Neutrophil (primary cell): ENCODE results near the gene LDB2.

Source experiments
- H3K27ac ChIP-seq: fragments of 200-600 bp; sonication (generic); 2 replicates; pipeline ENCODE4 v1.5.1; 2016; ENCODE audit warnings: mild to moderate bottlenecking, moderate library complexity
- H3K27me3 ChIP-seq: fragments of 200-600 bp; sonication (generic); 2 replicates; pipeline ENCODE4 v1.6.0; 2016; ENCODE audit warnings: mild to moderate bottlenecking
- H3K36me3 ChIP-seq: fragments of 200-600 bp; sonication (generic); 2 replicates; pipeline ENCODE4 v1.5.1; 2017
- H3K4me1 ChIP-seq, 2 experiments: fragments of 200-600 bp in 1 of 2; sonication (generic) in 1 of 2; 1 replicate in 1 of 2; 2 replicates in 1 of 2; pipeline versions ENCODE4 v1.5.1 to v1.6.1; 2013 to 2016; ENCODE audit warnings: low read depth in 1 of 2, low read length in 1 of 2, mild to moderate bottlenecking in 1 of 2, moderate library complexity in 1 of 2; ENCODE audit not compliant: control insufficient read depth in 1 of 2, insufficient read depth in 1 of 2
- H3K4me3 ChIP-seq, 2 experiments: fragments of 200-600 bp in 1 of 2; sonication (generic) in 1 of 2; 1 replicate in 1 of 2; 2 replicates in 1 of 2; pipeline ENCODE4 v1.5.1; 2013 to 2016; ENCODE audit warnings: low read depth in 1 of 2, low read length in 1 of 2, mild to moderate bottlenecking in 1 of 2, moderate library complexity in 1 of 2
- H3K9me3 ChIP-seq: fragments of 200-600 bp; sonication (generic); 2 replicates; pipeline ENCODE4 v1.5.1; 2016
- TF ChIP-seq, protein P1 (sequence below): fragments of 200-600 bp; sonication (generic); IDR thresholded peaks from 2 replicates; pipeline ENCODE4 v1.5.1; 2016; ENCODE audit warnings: antibody characterized with exemption

The LDB2 gene

DNA sequence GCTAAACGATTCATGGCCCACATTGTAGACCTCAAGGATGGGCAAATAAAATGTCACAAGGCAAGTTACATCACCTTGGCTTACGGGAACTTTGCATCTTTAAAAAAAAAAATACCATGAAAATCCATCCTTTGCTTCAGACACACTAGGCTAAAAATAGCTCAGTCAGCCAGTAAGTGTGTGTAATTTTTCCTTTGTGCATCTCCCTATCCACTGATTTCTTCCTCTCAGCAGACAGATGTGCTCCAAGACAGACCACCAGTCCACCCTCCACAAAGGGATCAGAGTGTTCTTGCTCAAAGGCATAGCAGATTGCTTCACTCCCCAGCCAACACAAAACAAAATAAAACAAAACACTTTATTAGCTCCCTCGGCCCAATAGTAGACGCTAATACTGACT, 14.6 kb downstream of the LDB2 start:
- H3K27me3 ChIP-seq, result no peaks in the 10 kb centered on the region
- no peak overlapping the region for H3K4me3 ChIP-seq
- H3K4me1 ChIP-seq, result no peaks in the 10 kb centered on the region
- no peaks in the 10 kb centered on the region for H3K36me3 ChIP-seq
- H3K27ac ChIP-seq, result no peak overlapping the region
- no peaks in the 10 kb centered on the region for H3K9me3 ChIP-seq
- TF ChIP-seq, protein P1, sequence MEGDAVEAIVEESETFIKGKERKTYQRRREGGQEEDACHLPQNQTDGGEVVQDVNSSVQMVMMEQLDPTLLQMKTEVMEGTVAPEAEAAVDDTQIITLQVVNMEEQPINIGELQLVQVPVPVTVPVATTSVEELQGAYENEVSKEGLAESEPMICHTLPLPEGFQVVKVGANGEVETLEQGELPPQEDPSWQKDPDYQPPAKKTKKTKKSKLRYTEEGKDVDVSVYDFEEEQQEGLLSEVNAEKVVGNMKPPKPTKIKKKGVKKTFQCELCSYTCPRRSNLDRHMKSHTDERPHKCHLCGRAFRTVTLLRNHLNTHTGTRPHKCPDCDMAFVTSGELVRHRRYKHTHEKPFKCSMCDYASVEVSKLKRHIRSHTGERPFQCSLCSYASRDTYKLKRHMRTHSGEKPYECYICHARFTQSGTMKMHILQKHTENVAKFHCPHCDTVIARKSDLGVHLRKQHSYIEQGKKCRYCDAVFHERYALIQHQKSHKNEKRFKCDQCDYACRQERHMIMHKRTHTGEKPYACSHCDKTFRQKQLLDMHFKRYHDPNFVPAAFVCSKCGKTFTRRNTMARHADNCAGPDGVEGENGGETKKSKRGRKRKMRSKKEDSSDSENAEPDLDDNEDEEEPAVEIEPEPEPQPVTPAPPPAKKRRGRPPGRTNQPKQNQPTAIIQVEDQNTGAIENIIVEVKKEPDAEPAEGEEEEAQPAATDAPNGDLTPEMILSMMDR, result no peak

DNA sequence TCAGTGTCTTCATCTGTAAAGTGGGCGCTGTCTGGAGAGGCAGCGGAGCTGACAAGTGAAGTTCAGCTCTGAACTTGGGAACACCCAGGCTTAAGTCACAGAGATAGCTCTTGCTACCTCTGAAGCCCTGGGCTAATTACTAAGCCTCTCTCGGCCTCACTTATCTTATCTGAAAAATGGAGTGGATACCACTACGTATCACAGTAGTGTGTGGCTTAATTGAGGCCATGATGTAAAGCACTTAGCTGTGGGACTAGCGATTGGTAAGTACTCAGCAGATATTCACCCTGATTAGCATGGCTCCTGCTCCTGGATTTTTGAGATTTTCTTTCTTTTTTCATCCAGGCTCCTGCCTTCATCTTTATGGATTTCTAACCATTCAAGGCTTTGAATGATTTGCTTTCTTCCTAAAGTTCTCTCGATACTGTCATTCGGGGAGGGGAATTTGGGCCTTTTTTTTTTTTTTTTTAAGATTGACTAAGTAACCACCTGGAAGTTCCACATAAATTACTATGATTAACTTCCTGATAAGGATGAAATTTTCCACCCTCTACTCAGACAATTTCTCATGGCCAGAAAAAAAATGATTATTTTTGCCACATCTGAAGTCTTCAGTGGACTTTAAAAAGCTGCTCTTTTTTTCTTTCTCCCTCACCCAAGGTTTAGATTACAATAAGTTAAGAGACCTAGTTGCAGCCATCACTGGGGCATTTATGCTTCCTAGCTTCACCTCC, 17.1 kb downstream of the LDB2 start:
- Histone ChIP-seq H3K27ac (no peak overlapping the region), H3K27me3 (no peaks in the 10 kb centered on the region), H3K4me1 (no peaks in the 10 kb centered on the region), H3K9me3 (no peaks in the 10 kb centered on the region), H3K4me3 (no peak overlapping the region), H3K36me3 (no peaks in the 10 kb centered on the region)
- TF ChIP-seq, protein P1, result no peak

DNA sequence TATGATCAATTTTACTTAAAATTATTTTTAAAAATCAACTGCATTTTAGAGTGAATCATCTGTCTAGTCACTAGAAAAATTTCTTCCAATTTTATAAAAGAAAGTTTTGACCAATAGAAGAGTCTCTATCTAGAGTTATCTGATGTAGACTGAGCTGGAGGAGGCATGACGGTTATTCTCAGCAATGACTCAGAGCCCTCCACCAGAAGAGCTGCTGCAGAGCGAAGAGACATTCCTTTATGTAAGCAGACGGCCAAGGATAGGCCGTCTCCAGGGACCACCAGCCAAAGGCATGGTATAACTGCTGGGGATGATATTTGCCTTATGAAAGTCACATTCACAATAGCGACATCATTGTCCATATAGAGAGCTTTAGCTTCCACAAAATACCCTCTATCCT, 23.0 kb downstream of the LDB2 start:
- Histone ChIP-seq H3K27me3 (no peaks in the 10 kb centered on the region), H3K4me3 (no peak overlapping the region), H3K9me3 (no peaks in the 10 kb centered on the region), H3K4me1 (no peaks in the 10 kb centered on the region), H3K27ac (no peak overlapping the region), H3K36me3 (no peaks in the 10 kb centered on the region)
- TF ChIP-seq, protein P1, result no peak

DNA sequence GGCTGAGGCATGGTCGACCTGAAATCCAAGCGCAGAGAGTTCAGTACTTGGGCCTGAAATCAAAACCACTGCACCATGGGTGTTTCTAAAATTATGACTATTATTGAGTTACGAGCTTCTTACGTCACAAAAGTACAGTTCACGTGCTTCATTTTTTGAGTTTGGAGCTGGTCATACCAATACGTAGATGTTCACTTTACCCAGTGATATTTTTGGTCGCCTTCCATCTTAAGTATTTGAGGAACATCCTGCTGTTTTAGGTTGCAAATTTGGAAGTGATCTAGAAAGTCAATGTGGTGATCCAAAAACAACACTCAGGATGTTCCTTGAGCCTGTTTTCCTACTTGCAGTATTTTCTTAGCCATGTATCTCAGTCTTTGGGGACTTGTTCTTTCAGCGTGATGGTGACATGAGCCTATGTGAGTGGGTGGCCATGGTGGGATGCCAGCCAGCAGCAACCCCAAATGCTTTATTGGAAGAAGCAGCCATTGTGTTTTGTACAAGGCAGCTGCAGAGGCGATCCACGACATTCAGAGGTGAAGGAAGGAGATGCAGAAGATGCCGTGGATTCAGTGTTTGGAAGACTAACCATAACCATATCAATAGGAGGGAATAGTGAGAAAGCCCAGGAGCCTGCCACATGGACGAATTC, 28.7 kb downstream of the LDB2 start:
- H3K27me3 ChIP-seq, result no peaks in the 10 kb centered on the region
- H3K9me3 ChIP-seq, result no peaks in the 10 kb centered on the region
- no peaks in the 10 kb centered on the region for H3K36me3 ChIP-seq
- TF ChIP-seq, protein P1, result no peak
- H3K4me3 ChIP-seq, result no peak overlapping the region
- no peaks in the 10 kb centered on the region for H3K4me1 ChIP-seq
- no peak overlapping the region for H3K27ac ChIP-seq

DNA sequence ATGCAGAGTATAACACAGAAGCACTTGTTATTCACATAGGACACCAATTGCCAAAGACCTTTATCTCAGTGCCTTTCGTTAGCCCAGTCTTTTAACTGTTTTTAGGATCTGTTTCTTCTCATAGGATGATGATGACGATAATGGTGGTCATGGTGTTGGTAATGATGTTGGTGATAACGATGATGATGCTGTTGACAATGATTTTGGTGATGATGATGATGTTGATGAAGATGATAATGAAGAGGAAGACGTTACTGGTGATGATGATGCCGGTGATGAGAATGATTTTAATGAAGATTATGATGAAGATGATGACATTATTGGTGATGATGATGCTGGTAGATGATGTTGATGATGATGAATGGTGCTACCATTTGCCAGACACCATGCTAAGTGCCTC, 29.8 kb downstream of the LDB2 start:
- H3K27ac ChIP-seq, result no peak overlapping the region

More for the DNA sequence above, 29.8 kb downstream of the LDB2 start:
- no peak overlapping the region for H3K4me3 ChIP-seq
- no peaks in the 10 kb centered on the region for H3K27me3 ChIP-seq
- H3K4me1 ChIP-seq, result no peaks in the 10 kb centered on the region
- TF ChIP-seq, protein P1, result no peak
- H3K36me3 ChIP-seq, result no peaks in the 10 kb centered on the region
- no peaks in the 10 kb centered on the region for H3K9me3 ChIP-seq
